GM18861 (cell line): ENCODE data around the gene SLC25A53.

ENCODE experiments used
- ATAC-seq: cut with Tn5 transposase; IDR thresholded peaks from one replicate; pipeline ENCODE4 v1.9.1; 2021; ENCODE audit not compliant: unreplicated experiment

Gene SLC25A53

DNA sequence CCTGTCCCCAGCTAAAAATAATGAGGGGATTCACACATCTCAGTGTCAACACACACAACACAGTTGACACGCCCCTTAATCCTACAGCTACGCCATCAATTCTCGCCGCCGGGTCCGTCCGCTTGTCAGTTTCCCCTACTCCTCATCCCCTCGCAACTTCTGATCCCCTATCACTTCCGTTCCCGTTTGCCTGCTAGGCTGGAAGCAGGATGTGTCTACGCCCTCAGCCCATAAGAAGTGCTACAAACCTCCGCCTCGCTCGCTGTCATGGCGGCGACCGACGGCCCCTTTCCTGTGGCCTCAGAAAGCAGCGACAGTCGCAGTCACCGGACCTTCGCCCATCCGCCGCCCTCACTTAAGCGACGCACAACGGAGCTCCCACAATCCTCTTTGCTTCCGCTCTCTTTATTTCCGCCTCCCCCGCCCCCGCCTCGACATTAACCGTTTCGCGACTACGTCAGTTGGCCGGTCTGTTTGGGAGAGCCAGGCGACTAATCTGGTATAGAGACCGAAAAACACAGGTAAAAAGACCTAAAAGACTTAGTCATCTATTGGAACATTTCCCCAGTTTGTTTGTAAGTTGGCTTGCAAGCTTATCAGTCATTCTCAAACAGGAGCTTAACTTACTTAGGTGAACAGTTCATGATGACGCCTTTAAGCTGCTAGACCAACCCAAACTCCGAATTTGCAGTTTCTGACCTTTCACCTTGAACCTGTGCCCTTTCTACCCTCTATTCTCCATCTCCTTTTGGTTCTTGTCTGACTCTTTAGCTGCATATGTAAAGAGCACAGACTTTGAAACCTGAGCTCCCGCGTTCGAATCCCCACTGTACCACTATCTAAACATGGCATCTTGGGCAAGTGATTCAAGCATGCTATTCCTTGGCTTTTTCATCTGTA is at the start of gene SLC25A53:
SLC25A53 (minus strand) TSS at position 380 of the 900 bp plus-strand sequence. CDS start 51,752 bp downstream, outside the sequence.
- peak; percentile 86 for ATAC-seq

- ATAC-seq, result no peak
Observed at GRCh38 chrX:104205548-104205947, 48.7 kb upstream of the SLC25A53 start.

DNA sequence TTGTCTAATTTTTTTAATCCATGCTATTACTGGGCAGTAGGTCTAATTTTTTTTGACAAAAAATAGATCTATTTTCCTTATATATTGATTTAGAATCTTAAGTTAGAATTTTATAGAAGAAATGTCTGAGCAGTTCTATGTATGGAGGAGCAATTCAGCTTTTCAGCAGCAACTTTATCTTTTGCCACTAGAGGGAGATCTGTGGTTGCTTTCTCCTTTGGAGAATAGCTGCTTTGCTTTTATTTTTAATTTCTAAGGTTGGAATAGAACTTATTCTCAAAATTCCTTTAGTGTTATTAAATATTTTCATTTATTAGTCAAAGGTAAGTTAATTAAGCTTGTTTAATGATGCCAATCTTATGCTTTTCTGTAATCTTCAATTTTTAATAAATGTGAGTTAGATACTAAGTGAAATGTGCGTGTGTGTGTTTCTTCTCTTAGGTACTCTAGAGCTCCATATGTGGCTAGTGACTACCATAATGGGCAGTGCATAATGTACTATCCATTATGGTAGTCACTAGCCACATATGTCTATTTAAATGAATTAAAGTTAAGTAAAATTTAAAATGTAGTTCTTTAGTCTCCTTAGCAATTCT is 38.8 kb upstream of the SLC25A53 start:
- peak; percentile 67 for ATAC-seq

GRCh38 chrX:104195013-104195412 is 38.2 kb upstream of the SLC25A53 start:
- ATAC-seq, result no peak

DNA sequence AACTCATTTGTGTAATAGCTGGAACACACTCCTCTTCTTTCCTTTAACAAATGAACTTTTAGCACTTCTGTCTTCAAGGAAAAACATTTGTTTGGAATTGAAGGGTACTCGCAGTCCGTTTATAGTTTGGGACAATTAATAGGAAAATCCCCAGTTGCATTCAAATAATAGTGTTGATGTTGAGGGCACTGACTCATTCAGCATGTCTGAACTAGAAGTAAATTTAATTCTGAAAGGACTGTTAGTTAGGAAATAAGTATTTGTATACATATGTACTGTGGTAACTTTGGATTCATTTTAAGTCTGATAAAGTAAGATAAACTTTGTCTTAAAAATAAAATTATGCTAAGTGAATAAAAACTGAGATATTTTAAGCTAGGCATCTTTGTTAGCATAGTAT is 36.7 kb upstream of the SLC25A53 start:
- no peak for ATAC-seq

GRCh38 chrX:104189837-104190236 is 33.0 kb upstream of the SLC25A53 start:
- no peak for ATAC-seq

DNA sequence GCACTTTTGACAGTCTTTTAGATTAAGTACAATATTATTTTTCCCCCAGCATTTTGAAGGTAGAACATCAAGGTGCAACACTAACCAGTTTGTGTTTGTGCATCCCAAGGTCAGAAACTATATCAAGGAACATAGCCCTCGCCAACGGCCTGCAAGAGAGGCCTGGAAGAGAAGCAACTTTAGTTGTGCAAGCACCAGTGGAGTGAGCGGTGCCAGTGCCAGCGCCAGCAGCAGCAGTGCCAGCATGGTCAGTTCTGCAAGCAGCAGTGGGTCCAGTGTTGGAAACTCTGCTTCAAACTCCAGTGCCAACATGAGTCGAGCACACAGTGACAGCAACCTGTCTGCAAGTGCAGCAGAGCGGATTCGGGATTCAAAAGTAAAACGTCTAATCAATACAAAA is 31.1 kb upstream of the SLC25A53 start:
- no peak for ATAC-seq

- ATAC-seq, result no peak
Observed at GRCh38 chrX:104183685-104184084, 26.9 kb upstream of the SLC25A53 start.

DNA sequence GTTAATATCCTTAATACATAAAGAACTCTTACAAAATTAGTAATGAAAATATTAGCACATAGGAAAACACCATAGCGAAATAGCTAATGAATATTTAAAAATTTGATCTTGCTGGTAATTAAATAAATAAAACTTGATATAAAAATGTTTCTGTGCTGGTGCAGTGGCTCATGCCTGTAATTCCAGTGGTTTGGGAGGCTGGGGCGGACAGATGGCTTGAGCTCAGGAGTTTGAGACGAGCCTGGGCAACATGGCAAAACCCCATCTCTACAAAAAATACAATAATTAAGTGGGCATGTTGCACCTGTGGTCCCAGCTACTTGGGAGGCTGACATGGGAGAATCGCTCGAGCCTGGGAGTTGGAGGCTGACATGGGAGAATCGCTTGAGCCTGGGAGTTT is 17.0 kb upstream of the SLC25A53 start:
- ATAC-seq, result no peak

DNA sequence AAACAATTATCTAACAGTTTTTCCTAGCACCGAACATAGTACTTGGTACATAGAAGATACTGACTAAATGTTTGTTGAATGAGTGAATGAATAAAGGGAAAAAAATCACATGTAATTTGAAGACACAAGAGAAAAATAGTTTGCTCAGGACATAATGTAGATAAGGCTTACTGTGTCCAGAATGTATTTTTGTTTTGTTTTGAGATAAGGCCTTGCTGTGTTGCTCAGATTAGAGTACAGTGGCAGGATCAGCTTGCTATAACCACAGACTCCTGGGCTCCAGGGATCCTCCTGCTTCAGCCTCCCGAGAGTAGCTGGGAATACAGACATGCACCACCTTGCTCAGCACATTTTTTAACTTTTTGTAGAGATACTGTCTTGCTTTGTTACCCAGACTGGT is 16.0 kb upstream of the SLC25A53 start:
- no peak for ATAC-seq

GRCh38 chrX:104172121-104172520 is 15.3 kb upstream of the SLC25A53 start:
- ATAC-seq, result no peak

GRCh38 chrX:104168127-104168526 is 11.3 kb upstream of the SLC25A53 start:
- ATAC-seq, result no peak

DNA sequence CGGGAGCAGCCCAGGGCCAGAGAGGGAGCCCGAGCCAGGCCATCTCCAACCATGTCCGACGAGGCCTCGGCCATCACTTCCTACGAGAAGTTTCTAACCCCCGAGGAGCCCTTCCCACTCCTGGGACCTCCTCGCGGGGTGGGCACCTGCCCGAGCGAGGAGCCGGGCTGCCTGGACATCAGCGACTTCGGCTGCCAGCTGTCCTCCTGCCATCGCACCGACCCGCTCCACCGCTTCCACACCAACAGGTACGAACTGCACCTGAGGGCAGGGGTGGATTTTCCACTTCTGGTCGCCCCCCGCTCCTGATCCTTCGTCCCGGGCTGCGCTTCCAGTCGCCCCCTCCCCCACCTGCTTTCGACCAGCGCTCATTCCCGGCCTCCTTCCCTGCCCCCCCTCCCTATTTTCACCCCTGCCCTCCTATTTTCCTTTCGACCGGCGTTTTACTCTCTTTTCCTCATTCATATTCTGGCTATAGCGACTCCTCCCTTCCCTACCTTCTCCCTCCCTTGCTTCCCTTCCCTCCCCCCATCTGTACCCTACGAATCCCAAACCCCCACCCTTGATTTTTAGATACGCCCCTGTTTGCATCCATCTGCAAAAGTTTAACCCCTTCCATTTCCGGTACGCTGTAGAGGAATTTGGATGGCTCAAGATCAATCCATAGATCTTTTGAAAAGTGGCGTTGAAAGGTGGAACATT is 10.1 kb upstream of the SLC25A53 start:
- ATAC-seq, result no peak

GRCh38 chrX:104165894-104166734 is 9.3 kb upstream of the SLC25A53 start, which contains the start of gene FAM199X:
TSS of gene FAM199X (plus strand) at chrX:104166453. CDS start at chrX:104166786, 333 bp downstream.
- peak; percentile 91 for ATAC-seq

DNA sequence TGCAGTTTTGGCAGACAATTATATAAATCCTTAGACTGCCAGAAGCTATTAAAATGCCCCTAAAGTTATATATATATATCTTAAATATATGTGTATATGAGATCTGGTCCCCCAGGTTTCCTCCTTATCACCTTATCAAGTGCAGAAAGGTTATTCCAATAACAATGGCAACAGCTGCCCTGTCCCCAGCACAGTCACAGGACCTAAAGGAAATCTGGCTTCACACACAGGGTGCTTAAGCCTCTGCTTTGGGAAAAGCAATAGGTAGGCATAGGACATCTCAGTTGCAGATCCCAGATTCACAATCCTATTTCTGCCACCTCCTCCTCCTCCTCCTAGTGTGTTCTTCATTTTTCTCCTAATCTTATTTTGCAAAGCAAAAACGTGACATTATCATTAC is 5.8 kb downstream of the SLC25A53 start:
- no peak for ATAC-seq

- ATAC-seq, result no peak
Observed at GRCh38 chrX:104141087-104141760, 15.6 kb downstream of the SLC25A53 start.

DNA sequence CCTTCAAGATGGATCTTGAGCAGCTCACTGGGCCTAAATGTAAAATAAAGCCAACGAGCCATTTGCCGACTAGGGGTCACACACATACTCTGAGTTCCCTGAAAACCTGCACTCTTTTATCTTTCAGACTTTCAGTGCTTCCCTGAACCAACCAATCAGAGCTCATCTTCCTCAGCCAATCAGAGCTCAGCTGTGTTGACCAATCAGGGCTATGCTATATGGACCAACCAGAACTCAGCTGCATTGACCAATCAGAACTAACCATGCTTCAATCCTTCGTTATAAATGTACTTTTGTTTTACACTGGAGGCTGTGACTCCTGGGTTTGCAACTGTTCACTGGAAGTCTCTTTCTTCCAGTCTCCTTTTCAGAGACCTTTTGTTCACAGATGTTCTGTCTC is 19.3 kb downstream of the SLC25A53 start:
- ATAC-seq, result no peak

DNA sequence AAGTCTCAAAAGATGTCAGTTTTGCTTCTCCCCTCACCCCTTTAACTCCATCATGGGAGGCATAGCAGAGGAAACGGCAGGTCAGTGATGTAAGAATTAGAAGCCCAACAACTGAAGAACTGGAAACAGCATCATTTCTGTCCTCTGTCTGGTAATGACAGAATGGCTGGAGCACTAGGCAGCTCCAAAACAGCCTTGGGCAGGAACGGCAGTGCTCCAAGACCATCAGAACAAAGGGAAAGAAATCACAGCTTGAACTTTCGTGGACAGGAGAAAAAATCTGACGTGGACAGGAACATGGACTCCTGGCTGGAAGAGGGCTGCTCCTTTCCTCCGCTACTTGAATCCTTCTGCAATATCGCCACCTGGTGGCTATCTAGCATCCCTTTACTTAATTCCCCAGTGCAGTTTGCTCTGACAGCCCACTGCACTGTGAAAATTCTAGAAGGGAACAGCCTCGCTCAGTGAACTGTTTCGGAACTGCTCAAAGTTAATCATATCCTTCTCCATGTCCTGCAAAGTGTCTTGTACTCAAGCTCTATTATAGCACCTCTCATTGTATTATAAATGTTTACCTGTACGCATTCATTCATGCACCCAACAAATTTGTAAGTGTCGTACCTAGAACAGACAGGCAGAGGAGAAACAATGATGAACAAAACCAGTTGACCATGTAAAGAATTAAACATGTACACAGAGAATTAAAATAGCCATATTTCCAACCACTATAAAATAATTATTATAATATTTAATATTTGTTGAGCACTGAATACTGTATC is 20.4 kb downstream of the SLC25A53 start:
- peak; percentile 88 for ATAC-seq

DNA sequence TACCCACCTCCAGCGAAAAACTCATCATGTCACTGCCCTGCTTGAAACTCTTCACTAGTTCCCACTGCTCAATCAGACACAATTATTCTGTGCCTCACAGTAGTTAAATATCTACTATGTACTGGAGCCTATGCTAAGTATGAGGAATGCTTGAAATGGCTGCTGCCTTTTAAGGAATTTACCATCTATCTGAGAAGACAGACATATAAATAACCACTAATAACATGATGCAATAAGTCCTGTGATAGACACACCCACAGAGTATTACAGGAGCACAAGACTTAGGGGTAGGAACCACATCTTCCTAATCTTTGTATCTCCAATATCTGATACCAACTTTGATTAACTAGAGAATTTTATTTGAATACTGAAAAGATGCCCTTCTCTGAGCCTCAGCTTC is 21.1 kb downstream of the SLC25A53 start:
- no peak for ATAC-seq
